ENCODE data around the gene GZF1. TPM values are rescaled to one million over a fixed set of nuclear protein-coding genes. Genes with fewer than 3 reads are reported as not detected.
"Not testable (repeated sequence)": the region's sequence is repeated elsewhere in the genome, so short reads cannot be mapped to it uniquely, and the experiment has no call there.

GZF1 gene
- total and polyA plus RNA-seq, 4 experiments from 2014 or later = 2.6 to 14.1 (median 8.2) TPM

GRCh38 chr20:23344336-23344735 lies 17.6 kb upstream of the GZF1 start:
- H3K4me1 Mint-ChIP-seq = peaks cover 2 to 8% (median 6%) of the 10 kb centered on the region in 4 donors
- intact Hi-C loops (cut with micrococcal nuclease) = no loop called here
- H3K4me1 ChIP-seq (ENCODE audit: insufficient read depth, low read length) = peaks cover 5% of the 10 kb centered on the region
- ChIA-PET POLR2A (ENCODE audit: partially characterized antibody) (no interaction called here), CTCF (ENCODE audit: partially characterized antibody) (no interaction called here)
- H3K27me3 Mint-ChIP-seq = no peaks in the 10 kb centered on the region
- no peaks in the 10 kb centered on the region for H3K36me3 Mint-ChIP-seq
- H3K27me3 ChIP-seq (ENCODE audit: insufficient read depth, low read length) = no peaks in the 10 kb centered on the region
- H3K4me3 Mint-ChIP-seq = no peak overlapping the region
- no peak overlapping the region for H3K27ac ChIP-seq (ENCODE audit: low read depth, low read length)
- no peaks in the 10 kb centered on the region for H3K36me3 ChIP-seq (ENCODE audit: insufficient read depth, low read length)
- DNase-seq = no peak
- H3K9me3 Mint-ChIP-seq = peaks cover 0 to 2% (median 0%) of the 10 kb centered on the region in 8 donors
- H3K9me3 ChIP-seq (ENCODE audit: control insufficient read depth in 1 of 2, low read length in 2 of 2) = no peaks in the 10 kb centered on the region
- peak overlapping the region in 1 of 7 donors; percentile 11 for H3K27ac Mint-ChIP-seq
- no peak overlapping the region for H3K4me3 ChIP-seq (ENCODE audit: low read length in 2 of 2)

- Mint-ChIP-seq H3K27me3 (no peaks in the 10 kb centered on the region), H3K36me3 (peaks cover 0 to 7% of the 10 kb centered on the region in 2 donors), H3K4me1 (peaks cover 5 to 20% (median 10%) of the 10 kb centered on the region in 4 donors), H3K27ac (peak overlapping the region in 1 of 7 donors; percentile 12), H3K4me3 (no peak overlapping the region), H3K9me3 (peaks cover 0 to 4% (median 0%) of the 10 kb centered on the region in 8 donors)
- Histone ChIP-seq H3K27ac (ENCODE audit: low read depth, low read length) (no peak overlapping the region), H3K9me3 (ENCODE audit: control insufficient read depth in 1 of 2, low read length in 2 of 2) (no peaks in the 10 kb centered on the region), H3K27me3 (ENCODE audit: insufficient read depth, low read length) (no peaks in the 10 kb centered on the region), H3K36me3 (ENCODE audit: insufficient read depth, low read length) (no peaks in the 10 kb centered on the region), H3K4me1 (ENCODE audit: insufficient read depth, low read length) (peaks cover 8% of the 10 kb centered on the region), H3K4me3 (ENCODE audit: low read length in 2 of 2) (no peak overlapping the region)
- POLR2A ChIA-PET (ENCODE audit: partially characterized antibody) = no interaction called here
- DNase-seq = no peak
- intact Hi-C loops (cut with micrococcal nuclease) = no loop called here
- CTCF ChIA-PET (ENCODE audit: partially characterized antibody) = interaction anchor here (1.0 to 1.1 kb wide), 2 partner anchors 26 to 53 kb away, joined by 3 to 4 read pairs; no protein-coding TSS in a partner anchor
Observed at GRCh38 chr20:23346002-23346401, 16.0 kb upstream of the GZF1 start.

- intact Hi-C loops (cut with micrococcal nuclease) = loop anchor here (2.0 kb wide), 1 partner anchor 15 kb away; the partner anchor contains the start of gene GZF1
- no peaks in the 10 kb centered on the region for H3K36me3 ChIP-seq (ENCODE audit: insufficient read depth, low read length)
- CTCF ChIA-PET (ENCODE audit: partially characterized antibody) = interaction anchor here (0.9 kb wide), 1 partner anchor 10 kb away, joined by 4 read pairs; no protein-coding TSS in a partner anchor
Observed at GRCh38 chr20:23347791-23348190, 14.2 kb upstream of the GZF1 start.

GRCh38 chr20:23348510-23348909 lies 13.5 kb upstream of the GZF1 start:
- peaks cover 21% of the 10 kb centered on the region for H3K4me1 ChIP-seq (ENCODE audit: insufficient read depth, low read length)
- H3K4me3 ChIP-seq (ENCODE audit: low read length in 2 of 2); DNase-seq; H3K27me3 ChIP-seq (ENCODE audit: insufficient read depth, low read length); POLR2A ChIA-PET (ENCODE audit: partially characterized antibody); H3K9me3 ChIP-seq (ENCODE audit: control insufficient read depth in 1 of 2, low read length in 2 of 2); H3K9me3 Mint-ChIP-seq; H3K36me3 ChIP-seq (ENCODE audit: insufficient read depth, low read length); H3K27me3 Mint-ChIP-seq: not testable (repeated sequence)
- peaks cover 0 to 15% of the 10 kb centered on the region in 2 donors for H3K36me3 Mint-ChIP-seq
- peak overlapping the region in 2 of 8 donors; percentile 26 to 92 for H3K4me3 Mint-ChIP-seq
- intact Hi-C loops (cut with micrococcal nuclease) = loop anchor here (2.0 kb wide), 1 partner anchor 14 kb away; the partner anchor contains the start of gene GZF1
- H3K27ac ChIP-seq (ENCODE audit: low read depth, low read length) = peak overlapping the region; percentile 100
- CTCF ChIA-PET (ENCODE audit: partially characterized antibody) = interaction anchor here (1.9 to 3.3 kb wide), 6 partner anchors 11 to 259 kb away, joined by 6 to 78 read pairs (median 10); partner anchors contain the start of gene NAPB
- H3K4me1 Mint-ChIP-seq = peaks cover 14 to 38% (median 23%) of the 10 kb centered on the region in 4 donors
- peak overlapping the region; percentile 10 to 100 (median 100) for H3K27ac Mint-ChIP-seq

More at GRCh38 chr20:23347791-23348190, 14.2 kb upstream of the GZF1 start:
- Histone ChIP-seq H3K9me3 (ENCODE audit: control insufficient read depth in 1 of 2, low read length in 2 of 2) (no peaks in the 10 kb centered on the region), H3K4me1 (ENCODE audit: insufficient read depth, low read length) (peaks cover 21% of the 10 kb centered on the region), H3K27ac (ENCODE audit: low read depth, low read length) (no peak overlapping the region), H3K4me3 (ENCODE audit: low read length in 2 of 2) (no peak overlapping the region), H3K27me3 (ENCODE audit: insufficient read depth, low read length) (no peaks in the 10 kb centered on the region)
- H3K4me1 Mint-ChIP-seq = peaks cover 12 to 35% (median 21%) of the 10 kb centered on the region in 4 donors
- no peak for DNase-seq
- POLR2A ChIA-PET (ENCODE audit: partially characterized antibody) = no interaction called here
- no peak overlapping the region for H3K4me3 Mint-ChIP-seq
- no peaks in the 10 kb centered on the region for H3K27me3 Mint-ChIP-seq
- peaks cover 0 to 14% of the 10 kb centered on the region in 2 donors for H3K36me3 Mint-ChIP-seq
- H3K9me3 Mint-ChIP-seq = peaks cover 0 to 1% (median 0%) of the 10 kb centered on the region in 8 donors
- H3K27ac Mint-ChIP-seq = peak overlapping the region in 5 of 7 donors; percentile 22 to 99 (median 72)

- Histone ChIP-seq H3K27me3 (ENCODE audit: insufficient read depth, low read length) (no peaks in the 10 kb centered on the region), H3K4me1 (ENCODE audit: insufficient read depth, low read length) (peaks cover 21% of the 10 kb centered on the region), H3K4me3 (ENCODE audit: low read length in 2 of 2) (peak overlapping the region; percentile 93 to 97), H3K27ac (ENCODE audit: low read depth, low read length) (peak overlapping the region; percentile 100), H3K9me3 (ENCODE audit: control insufficient read depth in 1 of 2, low read length in 2 of 2) (no peaks in the 10 kb centered on the region), H3K36me3 (ENCODE audit: insufficient read depth, low read length) (peaks cover 12% of the 10 kb centered on the region)
- H3K36me3 Mint-ChIP-seq = peaks cover 0 to 21% of the 10 kb centered on the region in 2 donors
- no peaks in the 10 kb centered on the region for H3K27me3 Mint-ChIP-seq
- DNase-seq = peak in 2 of 5 donors; percentile 82 to 85
- ChIA-PET POLR2A (ENCODE audit: partially characterized antibody) (interaction anchor here (0.6 to 2.9 kb wide), 9 partner anchors 9 to 1741 kb away, joined by 3 to 128 read pairs (median 4); partner anchors contain the start of genes ACSS1, GZF1 and NAPB), CTCF (ENCODE audit: partially characterized antibody) (interaction anchor here (0.8 to 3.3 kb wide), 20 partner anchors 9 to 658 kb away, joined by 3 to 78 read pairs (median 6); partner anchors contain the start of gene NAPB)
- H3K4me1 Mint-ChIP-seq = peaks cover 14 to 38% (median 23%) of the 10 kb centered on the region in 4 donors
- peak overlapping the region; percentile 99 to 100 (median 100) for H3K27ac Mint-ChIP-seq
- intact Hi-C loops (cut with micrococcal nuclease) = loop anchor here (1.0 to 5.0 kb wide), 4 partner anchors 9 to 1643 kb away; partner anchors contain the start of genes APMAP, GZF1 and NAPB
- H3K9me3 Mint-ChIP-seq = peaks cover 0 to 1% (median 0%) of the 10 kb centered on the region in 8 donors
- peak overlapping the region; percentile 85 to 99 (median 98) for H3K4me3 Mint-ChIP-seq
Observed at GRCh38 chr20:23349338-23350195, 12.4 kb upstream of the GZF1 start.

GRCh38 chr20:23350196-23350903 lies 11.6 kb upstream of the GZF1 start, which contains the start of gene NXT1:
NXT1 (plus strand) TSS chr20:23350791; CDS start chr20:23354042, 3,251 bp downstream.
- Histone ChIP-seq H3K4me1 (ENCODE audit: insufficient read depth, low read length) (peaks cover 21% of the 10 kb centered on the region), H3K9me3 (ENCODE audit: control insufficient read depth in 1 of 2, low read length in 2 of 2) (no peaks in the 10 kb centered on the region), H3K27me3 (ENCODE audit: insufficient read depth, low read length) (no peaks in the 10 kb centered on the region), H3K27ac (ENCODE audit: low read depth, low read length) (peak within 1 kb of the TSS; percentile 100), H3K36me3 (ENCODE audit: insufficient read depth, low read length) (peaks cover 19% of the 10 kb centered on the region), H3K4me3 (ENCODE audit: low read length in 2 of 2) (peak within 1 kb of the TSS; percentile 93 to 97)
- Mint-ChIP-seq H3K36me3 (peaks cover 0 to 25% of the 10 kb centered on the region in 2 donors), H3K4me3 (peak within 1 kb of the TSS; percentile 85 to 99 (median 98)), H3K27ac (peak within 1 kb of the TSS; percentile 99 to 100 (median 100)), H3K4me1 (peaks cover 14 to 38% (median 23%) of the 10 kb centered on the region in 4 donors), H3K27me3 (no peaks in the 10 kb centered on the region), H3K9me3 (peaks cover 0 to 1% (median 0%) of the 10 kb centered on the region in 8 donors)
- CTCF ChIA-PET (ENCODE audit: partially characterized antibody) = interaction anchor here (0.8 to 3.3 kb wide), 20 partner anchors 9 to 659 kb away, joined by 3 to 78 read pairs (median 6); partner anchors contain the start of gene NAPB
- POLR2A ChIA-PET (ENCODE audit: partially characterized antibody) = interaction anchor here (0.6 to 2.9 kb wide), 10 partner anchors 9 to 1794 kb away, joined by 3 to 128 read pairs (median 4); partner anchors contain the start of genes ACSS1, GZF1 and NAPB
- peak; percentile 96 to 98 (median 96) for DNase-seq
- intact Hi-C loops (cut with micrococcal nuclease) = loop anchor here (1.0 to 5.0 kb wide), 3 partner anchors 8 to 1642 kb away; partner anchors contain the start of genes APMAP and NAPB

All from CD4-positive, alpha-beta memory T cell (primary cell).